HG02642 (cell line): ENCODE data around the gene GJD2.

Experiments
- ATAC-seq: cut with Tn5 transposase; IDR thresholded peaks from one replicate; pipeline ENCODE4 v1.9.1; 2021; ENCODE audit warnings: mild to moderate bottlenecking; ENCODE audit not compliant: unreplicated experiment, poor library complexity

Gene GJD2

GRCh38 chr15:34754674-34755418, at the start of gene GJD2:
GJD2 (minus strand) TSS chr15:34754998; CDS start chr15:34754488, 510 bp downstream.
- ATAC-seq: no peak

- ATAC-seq: no peak
Observed at GRCh38 chr15:34804113-34804512, 49.3 kb upstream of the GJD2 start.

DNA sequence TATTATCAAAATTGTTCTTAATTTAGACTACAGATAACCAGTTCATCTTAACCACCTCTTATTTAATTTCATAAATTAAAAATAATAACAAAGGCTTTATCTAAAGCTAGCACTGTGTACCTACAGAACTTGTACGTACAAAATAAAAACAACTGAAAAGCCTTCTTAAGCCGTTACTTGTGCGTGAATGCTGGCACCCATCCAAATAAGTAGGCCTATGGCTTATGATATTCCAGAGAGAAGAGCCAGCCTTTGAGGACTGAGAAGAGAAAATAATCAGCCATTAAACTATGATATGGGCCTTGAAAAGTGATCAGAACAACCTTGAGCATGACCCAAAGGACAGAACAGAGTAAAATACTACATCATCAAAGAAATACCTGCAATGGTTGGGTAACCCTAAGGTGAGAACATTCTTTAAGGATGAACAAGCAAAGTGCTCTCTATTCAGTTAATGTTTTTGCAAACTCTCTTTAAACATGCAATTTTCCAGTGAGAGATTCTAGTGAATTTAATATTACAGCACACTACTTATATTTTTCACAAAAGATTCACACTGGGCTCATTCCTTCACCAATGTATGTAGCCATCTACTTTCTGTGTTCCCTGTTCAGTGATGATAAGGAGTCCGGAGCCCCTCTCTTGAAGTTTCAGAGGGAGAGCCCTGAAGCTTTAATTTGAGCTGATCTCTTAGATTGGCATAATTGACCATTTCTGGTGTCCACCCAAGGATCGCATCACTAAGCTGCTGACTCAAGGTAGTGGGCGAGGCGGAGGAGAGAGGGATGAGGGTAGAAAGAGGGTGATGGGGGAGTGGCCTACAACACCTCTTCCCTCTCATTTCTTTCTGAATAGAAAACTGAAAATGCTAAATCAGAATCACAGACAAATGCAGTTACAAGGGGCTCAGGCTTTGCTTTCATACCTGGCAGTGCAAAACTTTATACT, 48.3 kb upstream of the GJD2 start:
- no peak for ATAC-seq

DNA sequence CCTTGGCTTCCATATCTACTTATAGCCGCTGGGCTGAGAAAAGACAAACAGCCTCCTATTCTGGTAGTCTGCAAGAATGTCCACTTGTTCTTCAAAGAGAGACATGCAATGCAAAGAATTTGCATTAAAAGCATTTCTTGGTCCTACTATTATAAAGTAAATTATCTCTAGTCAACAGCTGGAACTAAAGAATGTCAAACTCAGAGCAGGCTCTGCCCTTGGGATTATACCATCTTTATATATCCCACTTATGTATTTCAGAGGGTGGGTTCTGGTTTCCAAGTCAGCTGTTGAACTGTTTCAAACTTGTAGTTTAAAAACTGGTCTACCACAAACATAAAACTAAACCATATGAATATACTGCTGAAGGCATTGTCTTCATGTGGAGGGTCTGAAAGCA, 47.6 kb upstream of the GJD2 start:
- no peak for ATAC-seq

GRCh38 chr15:34799149-34800101, 44.6 kb upstream of the GJD2 start:
- ATAC-seq: no peak

- no peak for ATAC-seq
Observed at GRCh38 chr15:34796847-34797435, 42.1 kb upstream of the GJD2 start.

GRCh38 chr15:34795267-34796081, 40.7 kb upstream of the GJD2 start, which contains the start of gene ACTC1:
ACTC1 (minus strand) TSS chr15:34795549; CDS start chr15:34794808, 741 bp downstream.
- no peak for ATAC-seq

DNA sequence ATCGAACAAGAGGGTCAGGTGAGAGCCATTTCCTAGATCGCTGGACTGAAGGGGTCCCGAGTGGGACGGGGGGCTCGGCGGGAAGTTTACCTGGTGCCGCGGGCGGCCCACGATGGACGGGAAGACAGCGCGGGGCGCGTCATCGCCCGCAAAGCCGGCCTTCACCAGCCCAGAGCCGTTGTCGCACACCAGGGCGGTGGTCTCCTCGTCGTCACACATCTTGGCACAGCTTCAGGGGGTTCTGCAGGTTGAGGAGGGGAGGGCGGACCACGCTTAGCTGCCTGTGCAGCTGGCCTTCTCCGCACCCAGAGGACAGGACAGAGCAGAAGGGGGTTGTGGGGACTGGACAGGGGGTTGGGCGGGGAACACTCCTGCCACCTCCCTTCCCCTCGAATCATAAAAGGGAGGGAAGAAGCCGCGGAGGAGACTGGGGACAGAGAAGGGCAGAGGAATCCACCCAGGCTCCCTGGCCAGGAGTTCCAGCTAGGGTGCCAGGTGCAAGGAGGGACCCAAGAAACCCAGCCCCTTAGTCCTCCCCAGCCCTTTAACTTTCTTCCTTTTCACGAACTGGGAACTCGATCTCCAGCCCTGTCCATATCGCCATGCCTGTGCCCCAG, 39.9 kb upstream of the GJD2 start:
- ATAC-seq: no peak

DNA sequence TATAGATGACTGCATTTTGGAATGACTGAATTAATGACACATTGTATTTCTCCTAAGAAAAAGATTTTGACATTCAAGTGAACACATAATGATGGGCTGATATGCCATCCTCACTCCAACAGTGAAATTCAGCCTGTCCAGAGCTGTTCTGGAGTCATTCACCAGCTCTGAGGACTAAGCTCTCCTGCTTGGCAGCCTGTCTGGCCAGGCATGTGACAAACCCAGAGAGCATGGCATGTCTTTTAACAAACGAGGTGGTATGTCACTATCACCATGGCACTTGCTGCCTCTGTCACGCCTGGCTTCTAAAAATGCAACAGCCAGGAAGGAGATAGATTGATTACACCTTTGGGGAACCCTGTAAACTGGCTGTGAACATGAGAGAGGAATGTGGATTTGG, 39.1 kb upstream of the GJD2 start:
- no peak for ATAC-seq

DNA sequence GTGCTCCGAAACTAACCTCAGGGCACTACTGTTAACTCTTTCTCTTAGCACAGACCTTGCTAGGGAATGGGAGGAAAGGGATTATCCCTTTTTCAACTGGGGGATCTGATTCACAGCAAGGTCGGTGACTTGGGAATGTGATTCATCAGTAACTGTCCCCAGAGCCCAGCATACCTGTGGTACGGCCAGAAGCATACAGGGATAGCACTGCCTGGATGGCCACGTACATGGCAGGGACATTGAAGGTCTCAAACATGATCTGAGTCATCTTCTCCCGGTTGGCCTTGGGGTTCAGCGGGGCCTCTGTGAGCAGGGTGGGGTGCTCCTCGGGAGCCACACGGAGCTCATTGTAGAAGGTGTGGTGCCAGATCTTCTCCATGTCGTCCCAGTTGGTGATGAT, 38.3 kb upstream of the GJD2 start:
- ATAC-seq: no peak

DNA sequence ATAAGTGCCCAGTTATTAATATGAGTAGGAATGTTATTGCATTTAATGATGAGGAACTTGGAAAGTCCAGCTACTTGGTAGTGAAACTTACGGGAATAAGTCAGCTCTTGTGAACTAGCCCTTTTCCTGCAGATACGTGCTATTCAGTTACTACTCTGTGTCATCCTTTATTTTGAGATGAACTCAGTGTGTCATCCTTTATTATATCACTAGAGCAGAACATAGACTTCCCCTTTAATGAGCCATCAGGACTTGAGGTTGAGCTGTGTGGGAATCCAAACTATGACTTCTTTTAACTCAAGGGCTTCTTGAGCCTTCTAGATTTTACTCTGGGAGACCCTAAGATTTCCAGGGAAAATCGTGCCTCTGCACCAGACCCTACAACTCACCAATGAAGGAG, 36.9 kb upstream of the GJD2 start:
- ATAC-seq: no peak

GRCh38 chr15:34790121-34790520, 35.3 kb upstream of the GJD2 start:
- ATAC-seq: no peak

- no peak for ATAC-seq
Observed at GRCh38 chr15:34789326-34789725, 34.5 kb upstream of the GJD2 start.

GRCh38 chr15:34786206-34786605, 31.4 kb upstream of the GJD2 start:
- no peak for ATAC-seq

- no peak for ATAC-seq
Observed at GRCh38 chr15:34783991-34784390, 29.2 kb upstream of the GJD2 start.

GRCh38 chr15:34783431-34783830, 28.6 kb upstream of the GJD2 start:
- ATAC-seq: no peak

DNA sequence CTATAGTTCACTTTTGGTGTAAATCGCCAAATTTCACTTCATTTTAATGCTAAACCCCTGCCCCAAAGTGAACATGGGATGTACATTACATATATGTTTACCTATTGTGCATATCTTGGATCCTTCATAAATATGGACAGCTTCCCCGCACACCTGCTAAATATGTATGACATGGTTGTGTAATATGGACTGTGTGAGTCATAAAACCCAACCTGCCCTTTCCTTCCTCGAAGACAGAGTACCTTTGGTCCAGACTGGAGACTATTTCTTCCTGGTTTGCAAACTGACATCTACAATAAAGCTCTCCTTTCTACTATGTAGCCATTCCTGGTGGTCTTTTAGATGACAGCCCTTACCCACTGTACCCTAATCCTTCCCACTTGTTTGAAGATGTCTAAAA, 28.1 kb upstream of the GJD2 start:
- ATAC-seq: no peak

DNA sequence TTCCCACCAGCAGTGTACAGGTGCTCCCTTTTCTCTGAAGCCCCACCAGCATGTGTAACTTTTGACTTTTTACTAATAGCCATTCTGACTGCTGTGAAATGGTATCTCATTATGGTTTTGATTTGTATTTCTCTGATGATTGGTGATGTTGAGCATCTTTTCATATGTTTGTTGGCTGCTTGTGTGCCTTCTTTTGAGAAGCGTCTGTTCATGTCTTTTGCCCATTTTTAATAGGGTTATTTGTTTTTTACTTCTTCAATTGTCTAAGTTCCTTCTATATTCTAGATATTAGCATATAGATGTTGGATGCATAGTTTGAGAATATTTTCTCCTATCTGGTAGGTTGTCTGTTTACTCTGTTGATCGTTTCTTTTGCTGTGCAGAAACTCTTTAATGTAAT, 25.9 kb upstream of the GJD2 start:
- no peak for ATAC-seq
